T-helper 2 cell (primary cell): Measurements from ENCODE around the gene ATP13A1.
"Not testable (repeated sequence)": the region's sequence is repeated elsewhere in the genome, so short reads cannot be mapped to it uniquely, and the experiment has no call there.

Experiments
- DNase-seq, 5 experiments: peaks; one replicate each; pipeline versions ENCODE4 v3.0.0 to v3.0.0-alpha.2; 2012 to 2022
- total RNA-seq, 2 donors: gene quantifications; one replicate each; lab custom pipeline; 2026; lab: John Stamatoyannopoulos, UW

The ATP13A1 gene
- total RNA-seq, result 58.3 to 79.6 reads per million in 2 donors

- DNase-seq, result peak; percentile 83 to 99 (median 93)
These were observed at the start of gene ATP13A1 for GRCh38 chr19:19663256-19664120. Gene ATP13A1 (minus strand): TSS chr19:19663676. CDS start chr19:19663666, 10 bp downstream.

DNA sequence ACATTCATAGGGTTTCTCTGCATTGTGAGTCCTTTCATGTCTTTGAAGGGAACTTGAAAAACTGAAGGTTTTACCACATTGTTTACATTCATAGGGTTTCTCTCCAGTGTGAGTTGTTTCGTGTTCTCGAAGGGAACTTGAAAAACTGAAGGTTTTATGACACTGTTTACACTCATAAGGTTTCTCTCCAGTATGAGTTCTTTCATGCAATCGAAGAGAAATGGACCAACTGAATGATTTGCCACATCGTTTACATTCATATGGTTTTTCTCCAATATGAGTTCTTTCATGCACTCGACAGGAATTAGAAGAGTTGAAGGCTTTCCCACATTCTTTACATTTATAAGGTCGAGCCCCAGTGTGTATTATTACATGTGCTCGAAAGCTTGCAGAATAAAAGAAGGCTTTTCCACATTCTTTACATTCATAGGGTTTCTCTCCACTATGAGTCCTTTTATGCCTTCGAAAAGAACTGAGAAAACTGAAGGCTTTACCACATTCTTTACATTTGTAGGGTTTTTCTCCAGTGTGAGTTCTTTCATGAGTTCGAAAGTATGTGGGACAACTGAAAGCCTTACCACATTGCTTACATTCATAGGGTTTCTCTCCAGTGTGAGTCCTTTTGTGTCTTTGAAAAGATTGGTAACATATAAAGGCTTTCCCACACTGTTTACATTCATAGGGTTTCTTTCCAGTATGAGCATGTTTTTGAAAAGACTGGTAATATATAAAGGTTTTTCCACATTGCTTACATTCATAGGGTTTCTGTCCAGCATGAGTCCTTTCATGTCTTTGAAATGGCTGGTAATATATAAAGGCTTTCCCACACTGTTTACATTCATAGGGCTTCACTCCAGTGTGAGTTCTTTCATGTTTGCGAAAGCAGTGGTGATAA, 48.7 kb upstream of the ATP13A1 start:
- DNase-seq, result no peak

GRCh38 chr19:19711306-19711933, 47.9 kb upstream of the ATP13A1 start:
- no peak for DNase-seq

DNA sequence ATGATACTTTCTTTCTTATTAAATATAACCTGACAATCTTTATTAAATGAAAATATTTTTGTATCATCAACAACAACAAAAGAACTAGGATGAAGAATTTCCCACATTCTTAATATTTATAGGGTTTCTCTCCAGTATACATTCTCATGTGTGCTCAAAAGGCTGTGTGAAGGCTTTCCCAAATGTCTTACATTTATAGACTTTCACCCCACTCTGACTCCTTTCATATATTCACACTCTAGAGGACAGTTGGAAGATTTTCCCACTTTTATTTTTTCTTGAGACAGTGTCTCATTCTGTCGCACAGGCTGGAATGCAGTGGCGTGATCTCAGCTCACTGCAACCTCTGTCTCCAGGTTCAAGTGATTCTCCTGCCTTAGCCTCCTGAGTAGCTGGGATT, 47.0 kb upstream of the ATP13A1 start:
- DNase-seq, result no peak

- no peak for DNase-seq
These were observed 41.4 kb upstream of the ATP13A1 start for GRCh38 chr19:19704836-19705235.

DNA sequence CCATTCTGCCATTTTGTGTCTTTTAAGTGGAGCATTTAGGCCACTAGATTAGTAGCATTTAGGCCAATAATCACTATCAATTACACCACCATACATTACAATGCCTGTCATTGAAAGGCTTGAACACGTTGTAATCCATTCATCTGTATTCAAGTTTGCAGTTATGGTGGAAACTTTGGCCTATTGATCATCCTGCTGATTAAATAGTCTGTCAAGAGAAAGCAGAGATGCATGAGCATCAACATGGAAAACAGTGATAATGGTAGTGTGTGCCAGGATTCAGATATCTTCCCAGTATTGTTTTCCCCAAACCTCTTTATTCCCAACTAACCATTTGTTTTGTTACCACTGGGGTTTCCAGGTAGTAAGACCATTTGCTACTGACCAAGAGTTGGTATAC, 37.0 kb upstream of the ATP13A1 start:
- DNase-seq, result not testable (repeated sequence)

GRCh38 chr19:19697589-19697988, 34.1 kb upstream of the ATP13A1 start:
- DNase-seq, result no peak

GRCh38 chr19:19696386-19696785, 32.9 kb upstream of the ATP13A1 start:
- DNase-seq, result no peak

GRCh38 chr19:19691683-19692082, 28.2 kb upstream of the ATP13A1 start:
- DNase-seq, result no peak

DNA sequence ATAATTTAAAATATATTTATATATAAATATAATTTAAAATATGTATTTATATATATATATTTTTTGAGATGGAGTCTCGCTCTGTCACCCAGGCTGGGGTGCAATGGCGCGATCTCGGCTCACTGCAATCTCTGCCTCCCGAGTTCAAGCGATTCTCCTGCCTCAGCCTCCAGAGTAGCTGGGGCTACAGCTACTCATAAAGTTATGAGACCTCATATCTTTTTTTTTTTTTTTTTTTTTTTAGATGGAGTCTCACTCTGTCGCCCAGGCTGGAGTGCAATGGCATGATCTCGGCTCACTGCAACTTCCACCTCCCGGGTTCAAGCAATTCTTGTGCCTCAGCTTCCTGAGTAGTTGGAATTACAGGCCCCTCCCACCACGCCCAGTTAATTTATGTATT, 25.5 kb upstream of the ATP13A1 start:
- peak in 1 of 5 experiments; percentile 31 for DNase-seq

DNA sequence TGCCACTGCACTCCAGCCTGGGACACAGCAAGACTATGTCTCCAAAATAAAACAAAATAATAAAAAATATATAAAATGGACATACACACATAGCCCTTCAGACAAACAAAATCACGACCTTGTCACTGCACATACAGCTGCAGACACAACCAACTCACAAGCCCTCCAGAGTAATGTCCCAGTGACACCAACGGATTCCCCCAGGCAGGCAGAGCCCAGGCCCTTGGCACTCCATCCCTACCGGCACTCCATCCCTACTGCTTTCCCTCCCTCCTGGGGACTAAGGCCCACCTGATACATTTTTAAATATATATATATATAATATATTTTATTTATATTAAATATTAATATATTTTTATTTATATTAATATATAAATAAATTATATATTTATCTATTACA, 23.6 kb upstream of the ATP13A1 start:
- DNase-seq, result peak in 1 of 5 experiments; percentile 44

- no peak for DNase-seq
These were observed 23.1 kb upstream of the ATP13A1 start for GRCh38 chr19:19686580-19686979.

- DNase-seq, result not testable (repeated sequence)
These were observed 22.6 kb upstream of the ATP13A1 start for GRCh38 chr19:19686119-19686518.

DNA sequence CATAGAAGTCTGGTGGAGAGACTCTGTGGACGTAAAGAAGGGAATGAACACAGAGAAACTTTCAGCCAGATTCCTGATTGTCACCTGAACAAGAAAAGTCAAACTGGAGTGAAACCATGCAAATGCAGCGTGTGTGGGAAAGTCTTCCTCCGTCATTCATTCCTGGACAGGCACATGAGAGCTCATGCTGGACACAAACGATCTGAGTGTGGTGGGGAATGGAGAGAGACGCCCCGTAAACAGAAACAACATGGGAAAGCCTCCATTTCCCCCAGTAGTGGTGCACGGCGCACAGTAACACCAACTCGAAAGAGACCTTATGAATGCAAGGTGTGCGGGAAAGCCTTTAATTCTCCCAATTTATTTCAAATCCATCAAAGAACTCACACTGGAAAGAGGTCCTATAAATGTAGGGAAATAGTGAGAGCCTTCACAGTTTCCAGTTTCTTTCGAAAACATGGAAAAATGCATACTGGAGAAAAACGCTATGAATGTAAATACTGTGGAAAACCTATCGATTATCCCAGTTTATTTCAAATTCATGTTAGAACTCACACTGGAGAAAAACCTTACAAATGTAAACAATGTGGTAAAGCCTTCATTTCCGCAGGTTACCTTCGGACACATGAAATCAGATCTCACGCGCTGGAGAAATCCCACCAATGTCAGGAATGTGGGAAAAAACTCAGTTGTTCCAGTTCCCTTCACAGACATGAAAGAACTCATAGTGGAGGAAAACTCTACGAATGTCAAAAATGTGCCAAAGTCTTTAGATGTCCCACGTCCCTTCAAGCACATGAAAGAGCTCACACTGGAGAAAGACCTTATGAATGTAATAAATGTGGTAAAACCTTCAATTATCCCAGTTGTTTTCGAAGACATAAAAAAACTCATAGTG, 15.9 kb upstream of the ATP13A1 start:
- no peak for DNase-seq

GRCh38 chr19:19677579-19677978, 14.1 kb upstream of the ATP13A1 start:
- DNase-seq, result no peak

DNA sequence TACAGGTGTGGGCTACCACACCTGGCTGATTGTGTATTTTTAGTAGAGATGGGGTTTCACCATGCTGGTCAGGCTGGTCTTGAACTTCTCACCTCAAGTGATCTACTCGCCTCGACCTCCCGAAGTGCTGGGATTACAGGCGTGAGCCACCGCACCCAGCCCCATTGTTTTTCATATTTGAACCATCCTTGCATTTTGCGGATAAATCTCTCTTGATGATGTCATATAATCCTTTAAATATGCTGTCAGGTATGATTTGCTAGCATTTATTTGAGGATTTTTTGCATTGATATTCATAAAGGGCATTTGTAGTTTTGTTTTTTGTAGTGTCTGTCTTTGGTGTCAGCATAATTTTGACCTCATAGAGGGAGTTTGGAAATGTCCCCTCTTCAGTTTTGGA, 10.8 kb upstream of the ATP13A1 start:
- no peak for DNase-seq

GRCh38 chr19:19672816-19673215, 9.3 kb upstream of the ATP13A1 start:
- no peak for DNase-seq

GRCh38 chr19:19670070-19670551, 6.6 kb upstream of the ATP13A1 start:
- no peak for DNase-seq

GRCh38 chr19:19668230-19669012, 4.9 kb upstream of the ATP13A1 start, which contains the start of gene ZNF101:
Gene ZNF101 (plus strand): TSS chr19:19668839. CDS start chr19:19668964, 125 bp downstream.
- DNase-seq, result peak; percentile 81 to 98 (median 89)

DNA sequence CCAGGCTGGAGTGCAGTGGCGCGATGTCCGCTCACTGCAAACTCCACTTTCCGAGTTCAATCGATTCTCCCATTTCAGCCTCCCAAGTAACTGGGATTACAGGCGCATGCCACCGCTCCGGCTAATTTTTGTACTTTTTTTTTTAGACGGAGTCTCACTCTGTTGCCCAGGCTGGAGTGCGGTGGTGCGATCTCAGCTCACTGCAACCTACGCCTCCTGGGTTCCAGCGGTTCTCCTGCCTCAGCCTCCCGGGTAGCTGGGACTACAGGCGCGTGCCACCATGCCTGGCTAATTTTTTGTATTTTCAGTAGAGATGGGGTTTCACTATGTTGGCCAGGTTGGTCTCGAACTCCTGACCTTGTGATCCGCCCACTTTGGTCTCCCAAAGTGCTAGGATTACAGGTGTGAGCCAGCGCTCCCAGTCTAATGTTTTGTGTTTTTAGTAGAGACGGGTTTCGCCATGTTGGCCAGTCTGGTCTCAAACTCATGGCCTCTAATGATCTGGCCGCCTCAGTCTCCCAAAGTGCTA, 2.0 kb upstream of the ATP13A1 start:
- not testable (repeated sequence) for DNase-seq
